Measurements from ENCODE around the gene HSPD1. TPM values are rescaled to one million over a fixed set of nuclear protein-coding genes. Genes with fewer than 3 reads are reported as not detected.

The HSPD1 gene
- total RNA-seq, 1 experiment from 2014 or later, result 410 TPM

GRCh38 chr2:197497326-197497725 is 2.3 kb downstream of the HSPD1 start:
- DNase-seq, result no peak
- H3K9me3 ChIP-seq (ENCODE audit: low read length), result no peaks in the 10 kb centered on the region
- H3K27me3 ChIP-seq (ENCODE audit: low read length), result no peaks in the 10 kb centered on the region
- peaks cover 64% of the 10 kb centered on the region for H4K20me1 ChIP-seq (ENCODE audit: low read length)
- H3K4me2 ChIP-seq (ENCODE audit: low read length), result peak overlapping the region; percentile 78
- peaks cover 88% of the 10 kb centered on the region for H3K79me2 ChIP-seq (ENCODE audit: low read length)
- no peak for ATAC-seq
- peaks cover 68% of the 10 kb centered on the region for H3K36me3 ChIP-seq (ENCODE audit: low read depth, low read length)
- TF ChIP-seq EZH2 (IDR thresholded peaks at IDR 0.05; ENCODE audit: low read length, unreplicated experiment), result no peak
- no peak for TF ChIP-seq EZH2phosphoT487 (IDR thresholded peaks at IDR 0.05; ENCODE audit: borderline replicate concordance, low read length)
- TF ChIP-seq CTCF (conservative IDR thresholded peaks at IDR 0.05; ENCODE audit: low read depth, low read length), result no peak
- no peaks in the 10 kb centered on the region for H3F3A ChIP-seq (ENCODE audit: low read length, unreplicated experiment)
- peak overlapping the region; percentile 89 for H3K4me3 ChIP-seq (ENCODE audit: low read length)
- H3K9ac ChIP-seq (ENCODE audit: low read length), result peak overlapping the region; percentile 98; the same call in 1 of the 2 replicates
- H3K4me1 ChIP-seq (ENCODE audit: insufficient read depth, low read length), result peaks cover 28% of the 10 kb centered on the region
- BruUV-seq (replicated peaks), result no TSS peak
- ChIA-PET CTCF (no interaction called here), POLR2A (ENCODE audit: unreplicated experiment) (no interaction called here)
- H2AFZ ChIP-seq (ENCODE audit: low read length), result no peak overlapping the region
- no peaks in the 10 kb centered on the region for H3K9me2 ChIP-seq (replicated peaks; ENCODE audit: low read length)
- intact Hi-C loops (cut with micrococcal nuclease), result loop anchor here (10.0 kb wide), 1 partner anchor 83 kb away; no protein-coding TSS in a partner anchor
- H3K27ac ChIP-seq (ENCODE audit: low read length), result no peak overlapping the region

DNA sequence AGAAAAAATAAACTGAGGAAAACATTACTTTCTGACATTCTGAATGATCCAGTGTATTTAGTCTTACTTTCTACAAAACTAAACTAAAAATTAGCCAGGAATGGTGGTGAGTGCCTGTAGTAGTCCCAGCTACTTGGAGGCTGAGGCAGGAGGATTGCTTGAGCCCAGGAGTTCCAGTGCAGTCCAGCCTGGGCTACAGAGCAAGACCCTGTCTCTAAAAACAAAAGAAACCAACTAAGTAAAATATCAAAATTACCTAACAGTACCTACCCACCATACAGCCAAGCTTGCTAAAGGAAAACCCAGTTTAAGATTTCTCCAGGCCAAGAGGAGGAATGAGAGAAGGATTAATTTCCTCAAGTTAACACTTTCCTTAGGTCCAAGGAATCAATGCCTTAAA is 2.9 kb downstream of the HSPD1 start:
- H3K36me3 ChIP-seq (ENCODE audit: low read depth, low read length), result peaks cover 68% of the 10 kb centered on the region
- H3K79me2 ChIP-seq (ENCODE audit: low read length), result peaks cover 87% of the 10 kb centered on the region
- H3F3A ChIP-seq (ENCODE audit: low read length, unreplicated experiment), result peaks cover 2% of the 10 kb centered on the region
- CTCF ChIA-PET, result no interaction called here
- no peaks in the 10 kb centered on the region for H3K9me2 ChIP-seq (replicated peaks; ENCODE audit: low read length)
- POLR2A ChIA-PET (ENCODE audit: unreplicated experiment), result interaction anchor here (0.7 kb wide), 1 partner anchor 440 kb away, joined by 3 read pairs; no protein-coding TSS in a partner anchor
- H3K9ac ChIP-seq (ENCODE audit: low read length), result no peak overlapping the region
- BruUV-seq (replicated peaks), result no TSS peak
- peaks cover 21% of the 10 kb centered on the region for H3K4me1 ChIP-seq (ENCODE audit: insufficient read depth, low read length)
- intact Hi-C loops (cut with micrococcal nuclease), result loop anchor here (10.0 kb wide), 1 partner anchor 82 kb away; no protein-coding TSS in a partner anchor
- TF ChIP-seq EZH2 (IDR thresholded peaks at IDR 0.05; ENCODE audit: low read length, unreplicated experiment), result no peak
- TF ChIP-seq EZH2phosphoT487 (IDR thresholded peaks at IDR 0.05; ENCODE audit: borderline replicate concordance, low read length), result no peak
- no peak for TF ChIP-seq CTCF (conservative IDR thresholded peaks at IDR 0.05; ENCODE audit: low read depth, low read length)
- H2AFZ ChIP-seq (ENCODE audit: low read length), result no peak overlapping the region
- ATAC-seq (no peak), DNase-seq (no peak)
- H3K27me3 ChIP-seq (ENCODE audit: low read length), result no peaks in the 10 kb centered on the region
- peak overlapping the region; percentile 78 for H3K4me2 ChIP-seq (ENCODE audit: low read length)
- H4K20me1 ChIP-seq (ENCODE audit: low read length), result peaks cover 61% of the 10 kb centered on the region
- H3K27ac ChIP-seq (ENCODE audit: low read length), result no peak overlapping the region
- no peaks in the 10 kb centered on the region for H3K9me3 ChIP-seq (ENCODE audit: low read length)
- H3K4me3 ChIP-seq (ENCODE audit: low read length), result peak overlapping the region; percentile 89

- Histone ChIP-seq H3K27me3 (ENCODE audit: low read length) (no peaks in the 10 kb centered on the region), H3K9me3 (ENCODE audit: low read length) (no peaks in the 10 kb centered on the region), H3K36me3 (ENCODE audit: low read depth, low read length) (peaks cover 76% of the 10 kb centered on the region), H3K4me1 (ENCODE audit: insufficient read depth, low read length) (peaks cover 20% of the 10 kb centered on the region), H3K27ac (ENCODE audit: low read length) (no peak overlapping the region), H2AFZ (ENCODE audit: low read length) (no peak overlapping the region), H4K20me1 (ENCODE audit: low read length) (peaks cover 61% of the 10 kb centered on the region), H3K4me3 (ENCODE audit: low read length) (peak overlapping the region; percentile 89), H3K9me2 (replicated peaks; ENCODE audit: low read length) (no peaks in the 10 kb centered on the region), H3F3A (ENCODE audit: low read length, unreplicated experiment) (peaks cover 4% of the 10 kb centered on the region), H3K79me2 (ENCODE audit: low read length) (peaks cover 82% of the 10 kb centered on the region), H3K4me2 (ENCODE audit: low read length) (peak overlapping the region; percentile 78), H3K9ac (ENCODE audit: low read length) (no peak overlapping the region)
- intact Hi-C loops (cut with micrococcal nuclease), result loop anchor here (10.0 kb wide), 1 partner anchor 81 kb away; no protein-coding TSS in a partner anchor
- TF ChIP-seq CTCF (conservative IDR thresholded peaks at IDR 0.05; ENCODE audit: low read depth, low read length) (no peak), EZH2 (IDR thresholded peaks at IDR 0.05; ENCODE audit: low read length, unreplicated experiment) (no peak), EZH2phosphoT487 (IDR thresholded peaks at IDR 0.05; ENCODE audit: borderline replicate concordance, low read length) (no peak)
- ATAC-seq (no peak), DNase-seq (no peak)
- no TSS peak for BruUV-seq (replicated peaks)
- ChIA-PET CTCF (no interaction called here), POLR2A (ENCODE audit: unreplicated experiment) (no interaction called here)
Measured at GRCh38 chr2:197495433-197496134, 4.1 kb downstream of the HSPD1 start.

All from PC-3 (cell line).